Endothelial cell of umbilical vein (primary cell): Measurements from ENCODE around the gene PLCG2. TPM values are rescaled to one million over a fixed set of nuclear protein-coding genes. Genes with fewer than 3 reads are reported as not detected.

Source experiments
- BruUV-seq: library from RNA; stranded (reverse); fragments of 400-500 nt; replicated peaks from 2 replicates; lab custom pipeline; 2021; lab: Mats Ljungman, UMichigan
- CTCF ChIA-PET: fragments of 300-600, 350-600 bp; sonication (Branson Sonifier 250); formaldehyde crosslinking; loops from one replicate; lab custom pipeline; 2021; ENCODE audit warnings: antibody characterized with exemption, inconsistent platforms; lab: Charles Lee
- POLR2A ChIA-PET: fragments of 300-600, 350-600 bp; sonication (Branson Sonifier 250); formaldehyde crosslinking; loops from one replicate; lab custom pipeline; 2021; ENCODE audit warnings: antibody characterized with exemption, inconsistent platforms; lab: Charles Lee
- DNase-seq: peaks from one replicate; pipeline ENCODE4 v3.0.0-alpha.2; 2011; ENCODE audit warnings: low read depth, low spot score
- FAIRE-seq: peaks from 2 replicates; lab custom pipeline; 2011; peaks lifted over from hg19 to GRCh38; lab: Jason Lieb, UNC
- H2AFZ ChIP-seq: 2 replicates; pipeline ENCODE4 v1.6.0; 2012; ENCODE audit warnings: low read depth, low read length, control low read depth, inconsistent platforms
- H3K27ac ChIP-seq: 2 replicates; pipeline ENCODE4 v1.5.1; 2011; ENCODE audit warnings: low read depth, mild to moderate bottlenecking, control low read depth, low read length, moderate library complexity; ENCODE audit not compliant: insufficient read depth
- H3K27me3 ChIP-seq, 2 experiments: 2 replicates each; pipeline versions ENCODE4 v1.6.0 to v1.6.1; 2011; ENCODE audit warnings: low read length in 2 of 2, mixed read lengths in 1 of 2; ENCODE audit not compliant: control insufficient read depth in 2 of 2, insufficient read depth in 2 of 2
- H3K36me3 ChIP-seq, 2 experiments: 2 replicates in 1 of 2; 3 replicates in 1 of 2; pipeline ENCODE4 v1.5.1; 2011; ENCODE audit warnings: low read length in 2 of 2, mild to moderate bottlenecking in 1 of 2, moderate library complexity in 1 of 2; ENCODE audit not compliant: control insufficient read depth in 2 of 2, insufficient read depth in 2 of 2; ENCODE audit errors: extremely low read depth in 1 of 2
- H3K4me1 ChIP-seq: 3 replicates; pipeline ENCODE4 v1.5.1; 2011; ENCODE audit warnings: mild to moderate bottlenecking, low read length; ENCODE audit not compliant: control insufficient read depth, insufficient read depth; ENCODE audit errors: extremely low read depth
- H3K4me2 ChIP-seq: 2 replicates; pipeline ENCODE4 v1.6.1; 2011; ENCODE audit warnings: low read length, control low read depth, mixed read lengths; ENCODE audit not compliant: insufficient read depth
- H3K4me3 ChIP-seq, 3 experiments: fragments of 200-600 bp in 1 of 3; sonication (generic), shearing (Covaris generic) in 1 of 3; replicated peaks in 1 of 3; 2 replicates each; pipeline ENCODE4 v1.5.1; 2011 to 2016; ENCODE audit warnings: control low read depth in 3 of 3, low read length in 3 of 3, mild to moderate bottlenecking in 2 of 3, inconsistent platforms in 1 of 3, low read depth in 1 of 3, moderate library complexity in 1 of 3; ENCODE audit not compliant: insufficient read depth in 1 of 3
- H3K79me2 ChIP-seq: 2 replicates; pipeline ENCODE4 v1.6.0; 2012; ENCODE audit warnings: low read length, inconsistent platforms; ENCODE audit not compliant: control insufficient read depth, insufficient read depth
- H3K9ac ChIP-seq: replicated peaks from 2 replicates; pipeline ENCODE3; 2011; ENCODE audit warnings: low read length, control low read depth; ENCODE audit not compliant: insufficient read depth; ENCODE audit errors: extremely low read depth
- H3K9me1 ChIP-seq: replicated peaks from 3 replicates; pipeline ENCODE4 v1.6.0; 2011; ENCODE audit warnings: mild to moderate bottlenecking, low read length; ENCODE audit not compliant: control insufficient read depth, insufficient read depth; ENCODE audit errors: extremely low read depth
- H3K9me3 ChIP-seq: replicated peaks from 2 replicates; pipeline ENCODE4 v1.5.1; 2012; ENCODE audit warnings: low read length, inconsistent platforms; ENCODE audit not compliant: control insufficient read depth, insufficient read depth
- H4K20me1 ChIP-seq: replicated peaks from 2 replicates; pipeline ENCODE3; 2011; ENCODE audit warnings: mild to moderate bottlenecking, low read length; ENCODE audit not compliant: control insufficient read depth, insufficient read depth; ENCODE audit errors: extremely low read depth
- EZH2 ChIP-seq: IDR thresholded peaks from 2 replicates; pipeline ENCODE4 v1.6.1; 2012; ENCODE audit warnings: borderline replicate concordance, low read depth, mild to moderate bottlenecking, moderate library complexity, low read length, inconsistent platforms; ENCODE audit not compliant: severe bottlenecking
- FOS ChIP-seq: IDR thresholded peaks from 2 replicates; pipeline ENCODE4 v1.6.1; 2011; ENCODE audit warnings: mild to moderate bottlenecking, low read length, moderate library complexity, borderline replicate concordance; ENCODE audit not compliant: insufficient read depth
- GATA2 ChIP-seq: IDR thresholded peaks from 2 replicates; pipeline ENCODE4 v1.7.0; 2011; ENCODE audit warnings: low read depth, mild to moderate bottlenecking, moderate library complexity, mixed read lengths, low read length; ENCODE audit not compliant: insufficient read length, insufficient read depth
- JUN ChIP-seq: IDR thresholded peaks from 2 replicates; pipeline ENCODE4 v1.6.1; 2011; ENCODE audit warnings: borderline replicate concordance, low read depth; ENCODE audit not compliant: insufficient read length, insufficient read depth
- MAX ChIP-seq: IDR thresholded peaks from 2 replicates; pipeline ENCODE4 v1.6.1; 2011; ENCODE audit not compliant: insufficient read depth, insufficient read length
- MYC ChIP-seq: IDR thresholded peaks from one replicate; pipeline ENCODE4 v1.6.1; 2011; ENCODE audit warnings: mild to moderate bottlenecking, low read depth, low read length
- POLR2A ChIP-seq: IDR thresholded peaks from 2 replicates; pipeline ENCODE4 v1.6.1; 2012; ENCODE audit warnings: low read depth, mild to moderate bottlenecking, control low read depth, low read length
- POLR2AphosphoS5 ChIP-seq: IDR thresholded peaks from 2 replicates; pipeline ENCODE4 v1.6.1; 2012; ENCODE audit warnings: low read depth, mild to moderate bottlenecking, control low read depth, low read length, moderate library complexity; ENCODE audit not compliant: insufficient read depth
- dilution Hi-C: fragments of 300-500 bp; cut with MboI; formaldehyde crosslinking; loops from one replicate; pipeline ENCODE4 v1.15.0; 2019; ENCODE audit warnings: low sequenced_read_pairs; ENCODE audit not compliant: extremely low pct_ligation_motif_present
- intact Hi-C: fragments of 100-400 bp; cut with micrococcal nuclease; formaldehyde crosslinking; loops from one replicate; pipeline ENCODE4 v1.10.0; 2022
- polyA plus RNA-seq, 4 experiments: library from polyadenylated mRNA; depleted of rRNA in 3 of 4; stranded (reverse) in 3 of 4; unstranded in 1 of 4; fragments of >200 nt; gene quantifications; 2 replicates each; pipeline versions ENCODE4 v1.2.1 to v1.2.3, GENCODE V29; 2011 to 2012; ENCODE audit warnings: missing spikeins in 1 of 4
- total RNA-seq: library from RNA; stranded (reverse); gene quantifications from 2 replicates; pipeline ENCODE4 v1.2.3, GENCODE V29; 2021

Gene PLCG2
- total and polyA plus RNA-seq, 2 donors (not counting 3 experiments of a cell fraction or from before 2014, with no cell fraction given) = 10.8 to 13.6 TPM

GRCh38 chr16:81780350-81780749 lies 1.3 kb downstream of the PLCG2 start:
- Histone ChIP-seq H4K20me1 (no peaks in the 10 kb centered on the region), H3K9me3 (no peaks in the 10 kb centered on the region), H3K4me3 (peak overlapping the region in 1 of 3 experiments; percentile 59), H3K27ac (no peak overlapping the region), H3K4me1 (peaks cover 6% of the 10 kb centered on the region), H2AFZ (no peak overlapping the region), H3K9ac (no peak overlapping the region), H3K9me1 (no peaks in the 10 kb centered on the region), H3K36me3 (no peaks in the 10 kb centered on the region), H3K27me3 (peaks cover 5% of the 10 kb centered on the region in 2 experiments), H3K4me2 (no peak overlapping the region), H3K79me2 (no peaks in the 10 kb centered on the region)
- DNase-seq (no peak), FAIRE-seq (no peak)
- POLR2A ChIA-PET = interaction anchor here (0.6 kb wide), 1 partner anchor 129 kb away, joined by 12 read pairs; no protein-coding TSS in a partner anchor
- dilution Hi-C loops (no loop called here), intact Hi-C loops (no loop called here)
- TSS peak; percentile 26 for BruUV-seq
- CTCF ChIA-PET = interaction anchor here (3.5 kb wide), 1 partner anchor 93 kb away, joined by 27 read pairs; no protein-coding TSS in a partner anchor
- TF ChIP-seq GATA2 (no peak), EZH2 (no peak), POLR2A (no peak), MYC (no peak), MAX (no peak), JUN (no peak), FOS (no peak), POLR2AphosphoS5 (no peak)

DNA sequence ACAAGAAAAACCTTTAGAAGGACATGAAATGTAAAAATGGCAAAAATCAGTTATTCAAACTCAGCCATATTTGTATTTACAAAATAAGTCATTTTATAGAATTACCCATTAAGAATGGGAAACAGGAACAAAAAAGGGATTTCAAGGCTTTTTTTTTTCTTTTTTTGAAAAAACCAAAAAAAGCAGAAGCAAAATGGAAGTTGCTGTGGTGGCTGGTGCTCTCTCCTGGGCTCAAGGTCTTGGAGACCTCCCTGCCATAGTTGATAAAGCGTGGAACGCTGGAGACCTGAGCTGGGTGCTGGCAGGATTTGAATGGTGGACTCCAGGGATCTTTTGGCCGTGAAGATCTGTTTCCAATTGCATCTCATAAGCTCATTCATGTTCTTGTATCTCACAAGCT lies 3.1 kb downstream of the PLCG2 start:
- Histone ChIP-seq H3K4me3 (no peak overlapping the region), H3K9me3 (no peaks in the 10 kb centered on the region), H3K79me2 (no peaks in the 10 kb centered on the region), H3K9me1 (no peaks in the 10 kb centered on the region), H3K4me1 (peaks cover 6% of the 10 kb centered on the region), H4K20me1 (no peaks in the 10 kb centered on the region), H2AFZ (no peak overlapping the region), H3K36me3 (no peaks in the 10 kb centered on the region), H3K4me2 (no peak overlapping the region), H3K9ac (no peak overlapping the region), H3K27ac (no peak overlapping the region), H3K27me3 (peaks cover 5% of the 10 kb centered on the region in 2 experiments)
- TF ChIP-seq GATA2 = no peak
- TF ChIP-seq JUN = no peak
- no peak for TF ChIP-seq POLR2AphosphoS5
- TF ChIP-seq MAX = no peak
- intact Hi-C loops (no loop called here), dilution Hi-C loops (no loop called here)
- ChIA-PET CTCF (interaction anchor here (1.2 kb wide), 1 partner anchor 9 kb away, joined by 3 read pairs; no protein-coding TSS in a partner anchor), POLR2A (no interaction called here)
- DNase-seq (no peak), FAIRE-seq (no peak)
- BruUV-seq = no TSS peak
